Breast epithelium (tissue), 4 donors: ENCODE results near the gene HHATL. TPM values are rescaled to one million over a fixed set of nuclear protein-coding genes. Genes with fewer than 3 reads are reported as not detected.

ENCODE experiments used
- DNase-seq, 2 donors: peaks; one replicate each; pipeline ENCODE4 v3.0.0-alpha.2; 2019; ENCODE audit warnings: low spot score in 2 of 2
- H3K27ac ChIP-seq, 2 donors: fragments of 200-600 bp; sonication (generic) in 1 of 2; one replicate each; pipeline ENCODE4 v1.5.1; 2016 to 2019; ENCODE audit warnings: mild to moderate bottlenecking in 1 of 2
- H3K27me3 ChIP-seq, 2 donors: fragments of 200-600 bp; sonication (generic) in 1 of 2; one replicate each; pipeline versions ENCODE4 v1.5.1 to v1.6.0; 2017 to 2019; ENCODE audit warnings: control low read depth in 1 of 2, mild to moderate bottlenecking in 1 of 2
- H3K36me3 ChIP-seq: fragments of 200-600 bp; one replicate; pipeline ENCODE4 v1.5.1; 2019
- H3K4me1 ChIP-seq, 2 donors: fragments of 200-600 bp; sonication (generic); one replicate each; pipeline ENCODE4 v1.5.1; 2016 to 2019; ENCODE audit warnings: control low read depth in 1 of 2
- H3K4me3 ChIP-seq, 3 donors: fragments of 200-600 bp; sonication (generic); 1 replicate in 2 of 3; 2 replicates in 1 of 3; pipeline ENCODE4 v1.5.1; 2016 to 2019; ENCODE audit warnings: mild to moderate bottlenecking in 3 of 3, moderate library complexity in 2 of 3
- H3K9me3 ChIP-seq, 2 donors: fragments of 200-600 bp; sonication (generic) in 1 of 2; one replicate each; pipeline ENCODE4 v1.5.1; 2016 to 2019; ENCODE audit warnings: control low read depth in 1 of 2
- POLR2A ChIP-seq: fragments of 450-650 bp; IDR thresholded peaks from one replicate; pipeline ENCODE4 v1.6.1; 2016; ENCODE audit warnings: antibody characterized with exemption, mild to moderate bottlenecking, moderate library complexity
- POLR2AphosphoS5 ChIP-seq, 3 donors: sonication (generic); formaldehyde crosslinking; IDR thresholded peaks; one replicate each; pipeline ENCODE4 v1.6.1; 2017; ENCODE audit warnings: antibody characterized with exemption in 3 of 3
- intact Hi-C: fragments of 100-400 bp; cut with DNase I; formaldehyde crosslinking; loops from one replicate; pipeline ENCODE4 v1.15.1; 2023; ENCODE audit warnings: low total_unique reads
- total RNA-seq, 3 donors: library from RNA; depleted of rRNA; stranded (reverse); fragments of >200 nt; gene quantifications; one replicate each; pipeline ENCODE4 v1.1.0, GENCODE V29; 2016
- TF ChIP-seq, protein P1 (sequence below), 3 donors: fragments of 450-650 bp; IDR thresholded peaks; one replicate each; pipeline ENCODE4 v1.5.1; 2016 to 2017; ENCODE audit warnings: antibody characterized with exemption in 3 of 3, mild to moderate bottlenecking in 3 of 3, moderate library complexity in 3 of 3

Gene HHATL
- total RNA-seq, 3 donors from 2014 or later = 0.32 to 1.6 TPM; not detected in 1

DNA sequence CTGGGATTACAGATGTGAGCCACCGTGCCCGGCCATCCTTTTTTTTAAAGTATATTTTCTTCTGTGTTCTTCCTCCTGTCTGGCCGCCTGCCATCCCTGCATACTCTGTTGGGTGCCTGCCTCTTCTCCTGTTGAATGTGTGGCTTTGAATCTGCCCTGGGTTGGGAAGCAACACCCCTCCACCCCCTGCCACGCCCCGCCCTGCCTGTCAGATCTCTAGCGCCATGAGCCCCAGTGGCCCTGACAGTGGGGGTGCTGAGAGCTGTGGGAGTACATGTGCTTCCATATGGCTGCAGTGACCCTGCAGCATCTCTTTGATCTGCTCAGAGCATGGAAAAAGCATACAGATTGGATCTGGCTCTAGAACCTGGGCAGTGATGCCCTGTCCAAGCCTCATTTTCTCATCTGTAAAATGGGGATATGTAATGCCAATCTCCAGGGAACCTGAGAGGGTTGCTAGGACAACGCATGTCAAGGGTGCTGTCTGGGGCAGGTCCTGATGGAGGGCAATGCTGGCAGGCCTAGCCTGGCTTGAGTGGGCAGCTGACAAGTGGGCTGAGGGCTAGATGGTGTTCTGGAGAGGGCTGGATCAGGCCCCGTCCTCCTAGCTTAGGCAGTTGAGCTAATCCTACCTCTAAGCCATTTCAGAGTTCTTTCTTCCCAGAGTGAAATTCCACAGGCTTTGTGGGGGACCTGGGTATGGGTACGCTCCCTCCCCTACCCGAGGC lies 46.6 kb upstream of the HHATL start:
- intact Hi-C loops = no loop called here
- Histone ChIP-seq H3K36me3 (no peaks in the 10 kb centered on the region), H3K27me3 (no peaks in the 10 kb centered on the region), H3K9me3 (no peaks in the 10 kb centered on the region), H3K4me3 (no peak overlapping the region), H3K4me1 (no peaks in the 10 kb centered on the region), H3K27ac (no peak overlapping the region)
- DNase-seq = no peak
- no peak for TF ChIP-seq POLR2A
- TF ChIP-seq, protein P1, sequence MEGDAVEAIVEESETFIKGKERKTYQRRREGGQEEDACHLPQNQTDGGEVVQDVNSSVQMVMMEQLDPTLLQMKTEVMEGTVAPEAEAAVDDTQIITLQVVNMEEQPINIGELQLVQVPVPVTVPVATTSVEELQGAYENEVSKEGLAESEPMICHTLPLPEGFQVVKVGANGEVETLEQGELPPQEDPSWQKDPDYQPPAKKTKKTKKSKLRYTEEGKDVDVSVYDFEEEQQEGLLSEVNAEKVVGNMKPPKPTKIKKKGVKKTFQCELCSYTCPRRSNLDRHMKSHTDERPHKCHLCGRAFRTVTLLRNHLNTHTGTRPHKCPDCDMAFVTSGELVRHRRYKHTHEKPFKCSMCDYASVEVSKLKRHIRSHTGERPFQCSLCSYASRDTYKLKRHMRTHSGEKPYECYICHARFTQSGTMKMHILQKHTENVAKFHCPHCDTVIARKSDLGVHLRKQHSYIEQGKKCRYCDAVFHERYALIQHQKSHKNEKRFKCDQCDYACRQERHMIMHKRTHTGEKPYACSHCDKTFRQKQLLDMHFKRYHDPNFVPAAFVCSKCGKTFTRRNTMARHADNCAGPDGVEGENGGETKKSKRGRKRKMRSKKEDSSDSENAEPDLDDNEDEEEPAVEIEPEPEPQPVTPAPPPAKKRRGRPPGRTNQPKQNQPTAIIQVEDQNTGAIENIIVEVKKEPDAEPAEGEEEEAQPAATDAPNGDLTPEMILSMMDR (IDR thresholded peaks at IDR 0.05) = no peak
- TF ChIP-seq POLR2AphosphoS5 (IDR thresholded peaks at IDR 0.05) = no peak

DNA sequence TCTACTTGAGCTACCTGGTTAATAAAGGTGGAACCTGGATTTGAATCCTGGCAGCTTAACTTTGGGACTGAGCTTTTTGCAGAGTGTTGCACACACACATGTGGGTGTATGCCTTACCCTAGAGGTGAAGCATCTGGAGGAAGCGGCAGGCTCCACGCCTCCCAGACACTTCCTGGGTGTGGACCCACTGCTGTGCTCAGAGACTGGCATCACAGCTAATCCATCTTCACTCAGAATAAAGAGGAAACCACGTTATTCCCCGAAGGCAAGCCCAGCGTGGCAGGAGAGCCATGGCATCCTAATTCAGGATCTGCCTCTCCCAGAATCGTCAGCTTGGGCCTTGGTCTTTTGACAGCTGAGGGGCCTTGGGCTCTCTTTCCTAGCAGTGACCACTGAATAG lies 45.0 kb upstream of the HHATL start:
- intact Hi-C loops = no loop called here
- no peak overlapping the region for H3K4me3 ChIP-seq
- H3K27me3 ChIP-seq = no peaks in the 10 kb centered on the region
- no peak for DNase-seq
- H3K27ac ChIP-seq = no peak overlapping the region
- no peaks in the 10 kb centered on the region for H3K4me1 ChIP-seq
- H3K36me3 ChIP-seq = no peaks in the 10 kb centered on the region
- no peaks in the 10 kb centered on the region for H3K9me3 ChIP-seq
- TF ChIP-seq, protein P1 (IDR thresholded peaks at IDR 0.05) = no peak
- TF ChIP-seq POLR2AphosphoS5 (IDR thresholded peaks at IDR 0.05) = no peak
- no peak for TF ChIP-seq POLR2A

DNA sequence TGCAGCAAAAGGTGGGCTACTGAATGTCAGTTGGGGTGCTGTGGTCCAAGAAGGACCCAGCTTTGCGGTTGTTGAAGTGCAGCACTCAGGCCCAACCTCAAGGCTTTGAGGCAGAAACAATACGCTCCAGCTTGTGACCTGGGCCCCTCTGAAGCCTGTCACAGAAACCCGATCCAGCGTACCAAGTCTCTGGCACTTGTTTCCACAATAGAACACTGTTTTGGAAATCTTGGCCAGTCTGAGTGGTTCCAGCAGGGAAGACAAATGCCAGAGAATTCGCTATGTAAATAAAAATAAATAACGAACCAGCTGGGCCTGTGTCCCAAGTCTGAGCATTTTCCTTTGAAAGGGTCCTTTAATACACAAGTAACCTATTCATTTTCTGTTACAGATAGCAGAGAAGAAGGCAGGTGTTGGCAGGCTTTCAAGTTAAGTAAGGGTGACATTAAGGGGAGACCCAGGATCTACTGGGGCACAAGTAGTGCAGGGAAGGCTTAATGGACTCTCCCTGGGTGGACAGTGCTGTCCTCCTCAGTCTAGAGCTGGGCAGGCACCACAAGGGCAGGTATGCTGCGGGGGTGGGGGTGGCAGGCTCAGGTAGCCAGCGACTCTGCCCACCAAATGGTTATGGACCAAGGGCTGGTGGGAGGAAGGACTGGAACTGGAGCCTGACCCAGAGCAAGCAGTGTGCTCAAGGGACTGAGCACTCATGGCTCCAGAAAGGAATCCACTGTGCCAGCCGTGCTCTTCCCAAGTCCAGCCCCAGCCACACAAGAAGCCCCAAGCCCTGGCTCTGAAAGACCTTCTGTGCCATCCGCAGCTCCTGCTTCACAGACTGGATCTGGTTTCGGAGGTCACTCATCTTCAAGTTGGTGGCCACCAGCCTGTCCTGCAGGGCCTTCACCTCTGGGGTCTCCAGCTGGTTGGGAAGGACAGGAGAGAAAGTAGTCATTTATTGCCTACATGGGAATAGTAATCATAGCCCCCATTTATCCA lies 44.2 kb upstream of the HHATL start:
- H3K4me3 ChIP-seq = no peak overlapping the region
- no peaks in the 10 kb centered on the region for H3K36me3 ChIP-seq
- no peak for DNase-seq
- H3K9me3 ChIP-seq = no peaks in the 10 kb centered on the region
- no peaks in the 10 kb centered on the region for H3K27me3 ChIP-seq
- H3K27ac ChIP-seq = peak overlapping the region; percentile 71 to 86
- H3K4me1 ChIP-seq = no peaks in the 10 kb centered on the region
- TF ChIP-seq POLR2A (peak; percentile 6), POLR2AphosphoS5 (IDR thresholded peaks at IDR 0.05) (no peak)
- TF ChIP-seq, protein P1 (IDR thresholded peaks at IDR 0.05) = no peak
- intact Hi-C loops = no loop called here

DNA sequence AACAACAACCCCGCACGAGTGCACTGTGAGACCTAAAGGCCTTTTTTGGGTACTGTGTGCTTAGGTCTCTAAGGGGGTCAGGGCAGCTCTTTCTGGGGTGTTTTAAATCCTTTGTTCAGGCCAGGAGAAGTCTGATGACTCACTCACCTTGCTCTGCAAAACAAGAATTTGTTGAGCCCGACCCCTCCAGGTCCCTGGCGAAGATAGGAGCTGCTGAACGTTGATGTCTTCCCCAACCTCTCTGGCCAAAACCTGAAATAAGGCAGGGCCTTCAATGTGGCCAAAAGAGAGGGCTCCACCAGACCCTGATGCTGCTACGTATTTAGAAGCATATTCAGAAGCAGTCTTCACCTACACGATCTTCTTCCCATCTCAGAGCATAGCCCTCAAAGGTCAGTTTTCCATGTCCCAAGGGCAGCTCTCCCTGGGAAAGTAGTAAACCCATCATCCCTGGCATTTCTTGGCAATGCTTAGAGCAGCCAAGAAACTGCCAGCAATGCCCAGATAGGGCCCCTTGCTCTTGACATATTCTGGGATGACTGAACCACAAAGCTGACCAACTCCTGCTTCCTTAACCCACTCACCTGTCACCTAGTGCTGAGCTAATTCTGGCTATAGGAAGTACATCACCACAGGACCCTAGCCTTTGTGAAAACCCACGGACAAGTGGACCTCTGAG lies 43.3 kb upstream of the HHATL start:
- no peaks in the 10 kb centered on the region for H3K9me3 ChIP-seq
- peak overlapping the region; percentile 71 to 73 for H3K27ac ChIP-seq
- H3K36me3 ChIP-seq = no peaks in the 10 kb centered on the region
- H3K27me3 ChIP-seq = no peaks in the 10 kb centered on the region
- intact Hi-C loops = no loop called here
- H3K4me1 ChIP-seq = no peaks in the 10 kb centered on the region
- TF ChIP-seq POLR2AphosphoS5 (IDR thresholded peaks at IDR 0.05) (no peak), POLR2A (no peak)
- TF ChIP-seq, protein P1 (IDR thresholded peaks at IDR 0.05) = no peak
- H3K4me3 ChIP-seq = no peak overlapping the region
- DNase-seq = peak in 1 of 2 donors; percentile 11
